ENCODE results near the gene STIP1.
"Not testable (repeated sequence)": the region's sequence is repeated elsewhere in the genome, so short reads cannot be mapped to it uniquely, and the experiment has no call there.

Gene STIP1

DNA sequence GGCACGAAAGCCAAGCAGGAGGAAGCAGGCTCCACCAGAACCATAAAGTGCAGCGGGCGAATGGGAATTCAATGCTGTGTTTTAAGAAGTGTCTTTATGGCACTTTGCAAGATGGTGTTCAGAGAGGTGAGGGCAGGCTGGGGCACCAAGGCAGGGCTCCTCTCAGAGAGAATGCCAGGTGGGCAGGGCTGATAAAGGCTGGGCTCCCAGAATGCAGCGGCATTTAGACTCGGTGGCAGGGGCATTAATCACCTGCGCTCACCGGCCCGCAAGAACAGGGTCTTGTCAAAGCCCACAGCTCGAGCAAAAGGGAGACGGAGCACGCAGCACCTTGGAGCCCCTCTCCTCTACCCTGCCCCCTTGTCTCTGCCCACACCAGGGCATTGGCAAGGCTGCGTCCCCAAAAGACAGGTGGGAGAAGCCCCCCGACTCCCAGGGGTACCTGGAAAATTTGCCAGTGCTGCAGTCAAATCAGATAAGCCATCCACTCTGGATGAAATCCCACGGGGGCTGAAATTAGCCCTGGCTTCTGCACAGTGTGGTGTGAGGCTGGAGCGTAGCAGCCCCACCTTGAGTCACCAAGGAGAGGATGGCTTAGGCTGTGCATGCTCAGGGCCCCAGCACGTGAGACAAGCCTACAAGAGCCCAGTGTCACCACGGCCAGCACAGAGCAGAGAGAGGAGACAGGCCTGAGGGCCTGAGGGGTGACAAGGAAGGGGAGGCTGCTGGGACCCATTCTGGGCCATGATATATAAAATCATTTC, 28.2 kb upstream of the STIP1 start:
- no peak for DNase-seq (ENCODE audit: low spot score)

DNA sequence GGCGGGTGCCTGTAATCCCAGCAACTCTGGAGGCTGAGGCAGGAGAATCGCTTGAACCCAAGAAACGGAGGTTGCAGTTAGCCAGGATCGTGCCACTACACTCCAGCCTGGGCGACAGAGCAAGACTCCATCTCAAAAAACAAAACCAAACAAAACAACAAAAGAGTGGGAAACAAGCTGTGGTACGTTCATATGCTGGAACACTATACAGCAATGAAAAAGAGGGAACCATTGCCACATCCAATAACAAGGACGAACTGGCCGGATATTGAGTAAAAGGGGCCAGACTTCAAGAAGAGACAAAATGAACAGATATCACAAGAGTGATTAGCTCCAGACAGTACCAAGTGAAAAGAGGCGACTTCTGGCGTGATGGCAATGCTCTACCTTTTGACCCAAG, 24.9 kb upstream of the STIP1 start:
- no peak for DNase-seq (ENCODE audit: low spot score)

DNA sequence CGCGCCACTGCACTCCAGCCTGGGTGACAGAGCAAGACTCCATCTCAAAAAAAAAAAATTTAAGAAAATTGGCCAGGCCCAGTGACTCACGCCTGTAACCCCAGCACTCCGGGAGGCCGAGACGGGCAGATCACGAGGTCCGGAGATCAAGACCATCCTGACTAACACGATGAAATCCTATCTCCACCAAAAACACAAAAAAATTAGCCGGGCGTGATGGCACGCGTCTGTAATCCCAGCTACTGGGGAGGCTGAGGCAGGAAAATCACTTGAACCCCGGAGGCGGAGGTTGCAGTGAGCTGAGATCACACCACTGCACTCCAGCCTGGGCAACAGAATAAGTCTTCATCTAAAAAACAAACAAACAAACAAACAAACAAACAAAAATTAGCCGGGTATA, 23.2 kb upstream of the STIP1 start:
- not testable (repeated sequence) for DNase-seq (ENCODE audit: low spot score)

DNA sequence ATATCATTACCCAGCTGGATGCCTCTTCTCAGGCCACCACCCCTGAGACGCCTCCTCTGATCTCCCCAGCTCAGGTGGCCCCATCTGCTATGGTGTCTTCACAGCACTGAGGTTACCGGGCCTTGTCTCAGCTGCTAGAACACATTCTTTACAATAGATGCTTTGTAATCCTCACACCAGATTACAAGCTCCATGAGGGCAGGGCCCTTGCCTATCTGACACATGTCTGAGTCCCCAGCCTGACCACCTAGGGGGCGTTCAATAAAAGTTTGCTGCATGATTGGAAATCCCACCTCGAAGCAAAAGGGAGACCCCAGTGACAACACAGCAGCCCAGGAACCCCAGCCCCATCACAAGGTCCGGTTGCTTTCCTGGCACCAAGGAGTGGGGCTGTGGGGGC, 22.0 kb upstream of the STIP1 start:
- no peak for DNase-seq (ENCODE audit: low spot score)

DNA sequence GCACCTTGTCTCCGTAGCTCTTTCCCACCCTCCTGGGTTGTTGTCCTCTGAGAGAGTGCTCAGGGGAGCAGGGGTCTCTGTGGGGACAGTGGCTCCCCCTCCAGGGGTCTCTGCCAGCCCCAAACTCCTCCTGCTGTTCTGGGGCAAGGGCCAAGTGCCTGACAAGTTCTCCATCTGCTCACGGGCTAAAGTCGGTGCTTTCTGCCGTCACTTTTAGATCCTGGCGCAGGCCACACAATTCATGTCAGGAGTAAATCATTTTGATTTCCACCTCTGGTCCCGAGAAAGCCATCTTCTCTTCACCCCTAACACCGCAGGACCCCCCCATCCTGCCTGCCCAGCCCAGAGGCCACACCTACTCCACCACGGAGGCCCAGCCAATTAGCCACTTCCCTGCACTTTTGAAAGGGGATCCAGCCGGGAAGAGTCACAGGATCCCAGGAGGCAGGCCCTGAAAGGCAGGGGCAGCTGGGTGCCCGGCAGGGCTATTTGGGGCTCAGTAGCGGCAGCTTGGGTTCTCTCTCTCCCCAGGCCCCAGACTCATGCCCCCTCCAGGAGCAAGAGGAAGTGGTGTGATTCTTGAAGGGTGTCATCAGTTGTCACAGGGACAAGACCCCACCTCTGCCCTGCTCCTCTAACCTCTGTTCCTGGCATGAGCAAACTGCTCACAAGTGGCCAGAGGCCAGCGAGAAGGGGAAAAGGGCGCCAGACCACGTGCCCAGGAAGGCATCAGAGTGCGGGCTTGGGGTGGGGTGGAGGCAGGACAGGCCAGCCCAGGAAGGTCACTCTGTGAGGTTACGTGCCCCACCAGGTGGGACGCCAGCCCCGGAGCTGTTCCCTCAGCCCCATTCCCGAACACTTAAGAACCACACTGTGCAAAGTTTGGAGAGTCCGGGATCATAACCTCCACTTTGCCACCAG, 21.3 kb upstream of the STIP1 start:
- no peak for DNase-seq (ENCODE audit: low spot score)

DNA sequence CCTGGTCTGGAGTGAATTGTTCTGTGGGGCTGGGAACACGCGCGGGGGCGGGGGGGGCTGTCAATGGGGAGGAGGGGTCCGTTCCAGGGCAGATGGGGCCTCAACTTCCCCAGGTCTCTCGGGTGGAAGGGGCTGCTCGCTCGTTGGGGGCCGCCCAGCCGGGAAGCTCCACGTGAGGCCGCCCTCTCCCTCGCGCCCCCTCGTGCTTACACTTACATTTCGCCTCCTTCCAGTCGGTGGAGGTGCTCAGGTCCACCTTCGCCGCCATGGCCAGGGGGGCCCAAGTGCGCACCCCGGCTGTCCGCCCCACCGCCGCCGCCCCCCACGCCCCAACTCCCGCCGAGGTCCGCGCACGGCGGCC, 20.5 kb upstream of the STIP1 start:
- peak; percentile 17 for DNase-seq (ENCODE audit: low spot score)

DNA sequence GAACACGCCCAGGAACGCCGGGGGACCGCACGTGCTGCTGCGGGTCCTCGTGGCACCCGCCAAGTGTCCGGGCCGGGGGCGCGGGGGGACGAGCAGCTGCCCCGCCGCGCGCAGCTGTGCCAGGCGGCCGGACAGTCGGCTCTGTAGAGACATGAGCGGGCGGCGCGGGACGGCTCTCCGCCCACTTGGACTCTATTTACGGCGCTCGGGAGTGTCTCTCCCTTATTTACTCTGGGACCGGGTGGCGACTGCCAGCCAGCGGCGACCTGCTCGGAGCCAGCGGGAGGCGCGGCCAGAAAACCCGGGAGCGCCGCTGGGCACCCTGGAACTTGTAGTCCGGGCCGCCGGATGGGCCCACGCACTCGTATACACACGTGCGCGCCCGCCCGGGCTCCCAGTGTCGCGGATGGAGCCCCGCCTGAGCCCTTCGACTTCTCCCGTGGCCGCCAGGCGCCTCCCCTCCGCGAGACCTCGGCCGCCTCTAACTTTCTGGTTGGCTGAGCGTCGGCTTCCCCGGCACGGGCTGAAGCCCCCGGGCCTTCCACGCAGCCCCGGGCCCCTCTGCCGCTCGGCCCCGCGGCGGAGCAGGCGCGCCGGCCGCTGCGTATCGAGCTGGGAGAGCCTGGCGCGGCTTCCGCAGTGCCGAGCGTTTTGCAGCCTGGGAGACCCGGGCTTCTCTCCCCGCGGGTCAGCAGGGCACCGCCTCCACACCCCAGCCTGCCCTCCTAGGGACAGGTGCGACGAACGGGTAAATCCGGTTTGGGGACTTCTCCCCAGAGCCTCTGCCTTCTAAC, 19.9 kb upstream of the STIP1 start, which contains the start of gene MACROD1:
MACROD1 (minus strand) TSS at position 272 of the 794 bp plus-strand sequence; CDS start at position 153, 119 bp downstream.
- peak; percentile 84 for DNase-seq (ENCODE audit: low spot score)

DNA sequence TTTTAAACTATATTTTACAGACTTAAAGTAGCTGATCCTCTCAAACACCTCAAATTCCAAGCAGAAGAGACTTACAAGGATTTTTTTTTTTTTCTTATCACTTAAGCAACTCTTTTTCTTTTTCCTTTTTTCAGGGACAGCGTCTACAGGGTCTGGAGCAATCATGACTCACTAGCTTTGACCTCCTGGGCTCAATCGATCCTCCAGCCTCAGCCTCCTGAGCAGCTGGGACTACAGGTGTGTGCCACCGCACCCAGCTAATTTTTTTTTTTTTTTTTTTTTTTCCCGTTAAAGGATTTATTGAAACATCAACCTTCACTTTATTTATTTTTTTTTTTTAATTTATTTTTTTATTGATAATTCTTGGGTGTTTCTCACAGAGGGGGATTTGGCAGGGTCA, 15.6 kb upstream of the STIP1 start:
- no peak for DNase-seq (ENCODE audit: low spot score)

DNA sequence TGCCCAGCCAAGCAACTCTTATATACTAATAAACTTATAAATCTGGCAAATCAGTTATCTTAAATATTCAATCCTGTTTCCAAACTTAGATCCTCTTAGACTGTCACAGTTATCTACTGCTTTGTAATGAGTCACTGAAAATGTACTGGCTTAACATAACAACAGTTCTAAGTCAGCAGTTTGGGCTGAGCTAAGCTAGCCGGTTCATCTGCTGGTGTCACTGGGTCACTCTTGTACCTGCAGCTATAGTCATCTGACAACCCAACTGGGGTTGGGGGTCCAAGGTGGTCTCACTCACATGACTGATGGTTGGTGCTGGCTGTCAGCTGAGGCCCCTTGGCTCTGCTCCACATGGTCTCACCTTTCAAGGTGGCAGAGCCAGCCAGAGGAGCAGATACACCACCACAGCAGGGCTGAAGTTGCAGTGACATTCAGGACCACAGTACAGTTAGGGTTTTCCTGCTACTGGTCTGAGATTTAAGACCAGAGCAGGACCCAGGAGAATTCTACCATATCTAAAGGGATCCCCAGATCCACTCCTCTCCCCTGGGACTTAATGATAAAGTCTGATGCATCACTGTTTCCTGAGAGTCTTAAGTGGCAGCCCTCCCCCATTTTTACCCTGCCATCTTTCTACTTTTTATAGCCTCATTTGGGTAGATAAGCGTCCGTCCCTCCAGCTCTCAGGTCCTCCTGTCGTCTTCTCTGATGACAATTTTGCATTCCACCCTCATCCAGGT, 12.2 kb upstream of the STIP1 start:
- no peak for DNase-seq (ENCODE audit: low spot score)

DNA sequence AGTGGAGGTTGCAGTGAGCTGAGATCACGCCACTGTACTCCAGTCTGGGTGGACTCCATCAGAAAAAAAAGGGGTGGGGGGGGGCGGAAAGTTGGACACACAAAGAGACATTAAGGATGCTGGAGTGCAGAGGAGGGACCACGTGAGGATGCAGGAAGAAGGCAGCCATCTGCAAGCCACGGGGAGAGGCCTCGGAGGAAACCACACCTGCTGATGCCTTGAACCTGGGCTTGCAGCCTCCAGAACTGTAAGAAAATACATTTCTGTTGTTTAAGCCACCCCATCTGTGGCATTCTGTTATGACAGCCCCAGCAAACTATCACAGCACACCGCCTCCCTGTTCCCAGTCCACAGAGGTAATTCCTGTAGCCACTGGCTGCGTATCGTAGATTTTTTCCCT, 9.2 kb upstream of the STIP1 start:
- no peak for DNase-seq (ENCODE audit: low spot score)

DNA sequence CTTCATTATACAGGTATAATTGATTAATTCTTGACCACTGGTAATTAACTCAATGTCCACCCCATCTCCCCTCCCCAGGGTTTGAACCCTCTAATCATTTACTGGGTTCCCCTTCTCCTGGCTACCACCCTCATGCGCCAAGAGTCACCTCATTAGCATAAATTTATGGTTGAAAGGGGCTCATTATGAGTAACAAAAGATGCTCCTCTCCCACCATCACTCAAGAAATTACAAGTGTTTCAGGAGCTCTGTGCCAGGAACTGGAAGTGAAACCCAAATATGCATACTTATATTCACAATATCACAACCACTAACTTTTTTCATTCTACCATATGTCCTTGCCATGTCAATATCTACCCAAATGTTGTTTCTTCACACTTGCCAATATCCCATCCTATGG, 7.8 kb upstream of the STIP1 start:
- peak; percentile 35 for DNase-seq (ENCODE audit: low spot score)

DNA sequence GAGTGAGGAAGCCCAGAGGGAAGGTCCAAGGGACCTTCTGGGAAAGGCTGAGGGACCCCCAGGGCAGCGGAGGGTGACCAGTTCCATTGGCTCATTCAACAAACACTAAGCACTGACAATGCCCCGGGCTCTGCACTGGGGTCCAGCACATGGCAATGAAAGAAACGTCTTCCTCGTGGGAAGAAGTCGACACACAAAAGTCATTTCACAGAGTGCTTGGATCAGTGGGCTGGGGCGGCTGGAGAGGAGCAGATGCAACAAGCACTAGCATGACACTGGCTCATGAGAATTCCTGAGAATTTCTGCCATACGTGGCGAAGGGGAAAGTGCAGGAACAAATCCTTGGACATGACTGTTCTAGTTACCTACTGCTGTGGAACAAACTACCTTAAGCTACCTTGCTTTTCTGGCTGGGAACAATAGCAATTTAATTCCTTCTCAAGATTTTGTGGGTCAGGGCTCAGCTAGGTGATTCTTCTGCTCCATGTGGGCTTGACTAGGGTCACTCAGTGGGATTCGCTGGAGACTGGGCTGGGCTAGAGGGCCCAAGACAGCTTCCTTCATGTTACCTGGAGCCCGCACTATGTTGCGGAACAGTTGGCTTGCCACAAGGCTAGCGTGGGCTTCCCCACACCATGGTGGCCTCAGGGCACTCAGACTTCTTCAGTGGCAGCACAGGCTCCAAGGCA, 6.9 kb upstream of the STIP1 start:
- DNase-seq (ENCODE audit: low spot score): no peak

DNA sequence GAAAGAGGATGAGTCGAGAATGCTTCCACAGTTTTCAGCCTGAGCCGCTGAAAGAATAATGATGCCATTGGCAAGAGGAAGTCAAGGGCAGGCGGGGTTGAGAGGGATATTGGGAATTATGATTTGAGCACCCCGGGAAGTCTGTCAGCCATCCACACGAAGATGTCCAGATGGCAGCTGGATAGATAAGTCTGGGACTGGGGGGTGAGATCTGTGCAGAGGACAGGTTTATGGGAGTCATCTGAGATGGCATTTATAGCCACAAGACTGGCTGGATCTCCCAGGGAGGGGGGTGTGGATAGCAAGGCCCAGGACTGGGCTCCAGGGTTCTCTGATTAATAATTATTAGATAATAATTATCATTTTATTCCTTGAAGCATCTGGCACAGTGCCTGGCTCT, 5.1 kb upstream of the STIP1 start:
- DNase-seq (ENCODE audit: low spot score): no peak

DNA sequence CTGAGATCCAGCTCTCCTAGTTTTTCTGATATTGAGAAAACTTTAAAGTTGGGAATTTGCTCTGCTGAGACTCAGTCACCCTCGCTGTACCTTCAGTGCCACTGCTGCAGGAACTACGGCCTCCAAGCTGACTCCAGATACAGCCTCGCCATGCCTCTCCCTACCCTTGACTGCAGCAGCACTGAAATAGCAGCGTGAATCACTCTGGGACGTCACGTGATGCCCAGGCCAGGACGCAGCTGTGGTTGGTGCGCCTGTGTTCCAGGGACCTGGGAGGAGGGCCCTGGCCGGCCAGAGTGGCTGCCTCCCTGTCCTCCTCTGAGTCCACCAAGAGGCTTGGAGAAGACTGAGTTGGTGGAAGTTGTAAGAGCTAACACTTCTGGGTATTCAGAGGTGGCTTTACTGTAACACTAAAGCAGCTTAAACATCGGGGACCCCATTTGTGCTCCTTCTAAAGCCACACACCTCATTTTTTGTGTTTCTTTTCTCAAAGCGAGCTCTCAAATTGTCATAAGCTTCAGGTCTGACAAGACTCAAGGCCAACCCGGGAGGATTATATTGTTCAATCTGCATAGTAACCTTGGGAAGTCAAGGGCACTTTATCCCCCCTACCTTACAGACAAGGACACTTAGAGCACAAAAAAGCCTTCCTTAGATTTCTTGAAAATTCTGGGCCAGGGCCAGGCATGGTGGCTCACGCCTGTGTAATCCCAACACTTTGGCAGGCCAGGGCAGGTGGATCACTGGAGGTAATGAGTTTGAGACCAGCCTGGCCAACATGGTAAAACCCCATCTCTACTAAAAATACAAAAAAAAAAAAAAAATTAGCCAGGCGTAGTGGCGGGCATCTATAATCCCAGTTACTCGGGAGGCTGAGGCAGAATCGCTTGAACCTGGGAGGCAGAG, 4.2 kb upstream of the STIP1 start:
- peak; percentile 49 for DNase-seq (ENCODE audit: low spot score)

DNA sequence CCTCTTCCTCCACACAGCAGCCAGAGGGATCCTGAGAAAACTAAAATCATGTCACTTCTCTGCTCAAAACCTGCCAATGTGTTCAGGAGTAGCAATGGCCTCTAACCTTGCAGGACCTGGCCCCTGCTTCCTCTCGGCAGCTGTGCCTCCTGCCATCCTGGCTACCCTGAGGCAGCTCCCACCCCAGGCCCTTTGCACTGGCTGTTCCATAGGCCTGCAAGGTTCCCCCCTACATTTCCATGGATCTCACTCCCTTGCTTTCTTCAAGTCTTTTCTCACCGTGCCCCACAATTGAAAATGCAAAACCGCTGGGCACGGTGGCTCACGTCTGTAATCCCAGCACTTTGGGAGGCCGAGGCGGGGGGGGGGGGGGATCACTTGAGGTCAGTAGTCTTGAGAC, 2.1 kb upstream of the STIP1 start:
- no peak for DNase-seq (ENCODE audit: low spot score)

DNA sequence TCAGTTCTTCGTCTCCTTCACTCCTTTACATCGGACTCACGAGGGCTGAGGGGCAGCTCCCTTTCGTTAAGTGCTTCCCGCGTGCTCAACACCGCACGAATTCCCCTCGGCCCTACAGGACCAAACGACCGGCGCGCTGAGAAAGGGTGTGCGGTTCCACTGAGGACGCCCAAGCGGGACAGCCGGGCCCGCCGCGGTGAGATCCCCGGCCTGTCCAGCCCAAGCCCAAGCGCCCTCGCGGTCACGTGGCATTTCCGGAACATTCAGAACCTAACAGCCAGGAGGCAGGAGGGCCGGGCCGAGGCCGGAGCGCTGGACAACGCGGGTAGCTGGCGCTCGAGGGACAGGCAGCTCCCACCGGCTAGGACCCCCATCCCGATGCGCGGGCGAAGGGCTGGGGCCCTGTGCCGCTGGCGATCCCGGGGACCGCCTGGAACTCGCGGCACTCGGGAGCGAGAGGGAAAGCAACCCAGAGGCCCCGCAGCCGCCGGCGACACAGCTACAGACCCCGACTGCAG, 737 bp upstream of the STIP1 start:
- no peak for DNase-seq (ENCODE audit: low spot score)

DNA sequence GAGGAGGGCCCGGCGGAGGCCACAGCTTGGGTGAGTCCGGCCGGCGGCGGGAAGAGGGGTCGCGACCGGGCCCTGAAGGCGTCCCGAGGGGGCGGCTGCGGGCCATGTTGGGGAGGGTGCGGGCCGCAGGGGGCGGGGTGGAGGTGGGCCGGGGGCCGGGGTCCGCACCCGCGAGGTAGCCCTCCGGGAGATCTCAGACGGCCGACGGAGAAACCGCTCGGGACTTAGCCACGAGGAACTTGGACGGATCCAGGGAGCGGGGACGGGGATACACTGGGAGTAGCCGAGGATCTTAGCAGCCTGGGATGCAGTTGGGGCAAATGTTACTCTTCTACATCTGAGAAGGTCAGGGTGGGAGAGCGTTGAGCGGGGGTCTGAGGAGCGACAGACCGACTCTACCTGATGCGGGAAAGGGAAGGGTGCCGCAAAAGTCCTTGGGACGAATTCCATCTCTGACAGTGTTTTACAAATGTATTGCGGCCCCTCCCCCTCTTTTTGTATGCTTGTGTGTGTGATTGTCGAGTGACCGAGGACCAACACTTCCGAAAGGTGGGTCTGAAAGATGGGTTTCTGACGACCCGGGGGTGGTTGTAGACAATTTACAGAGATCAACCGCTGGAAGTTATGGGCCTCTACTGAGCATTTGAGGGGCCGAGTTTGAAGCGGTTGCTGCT, 658 bp downstream of the STIP1 start:
- peak; percentile 51 for DNase-seq (ENCODE audit: low spot score)

DNA sequence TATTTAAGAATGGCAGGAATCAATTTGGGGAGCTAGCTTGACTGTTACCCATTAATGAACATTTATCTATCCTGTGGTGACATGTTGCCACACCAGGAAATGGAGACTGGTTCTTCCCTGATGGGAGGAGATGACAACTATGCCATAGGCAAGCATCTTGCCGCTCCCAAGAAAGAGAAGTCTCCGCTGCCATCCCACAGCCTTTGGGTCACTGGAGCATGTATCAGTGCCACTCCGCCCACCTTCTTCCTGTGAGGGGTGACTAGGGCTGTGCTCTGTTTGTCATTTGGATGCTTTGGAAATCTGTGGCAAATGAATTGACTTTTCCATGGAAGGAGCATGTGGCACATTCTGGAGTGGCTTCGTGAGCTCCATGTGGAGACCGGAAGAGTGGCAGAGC, 6.5 kb downstream of the STIP1 start:
- DNase-seq (ENCODE audit: low spot score): no peak

DNA sequence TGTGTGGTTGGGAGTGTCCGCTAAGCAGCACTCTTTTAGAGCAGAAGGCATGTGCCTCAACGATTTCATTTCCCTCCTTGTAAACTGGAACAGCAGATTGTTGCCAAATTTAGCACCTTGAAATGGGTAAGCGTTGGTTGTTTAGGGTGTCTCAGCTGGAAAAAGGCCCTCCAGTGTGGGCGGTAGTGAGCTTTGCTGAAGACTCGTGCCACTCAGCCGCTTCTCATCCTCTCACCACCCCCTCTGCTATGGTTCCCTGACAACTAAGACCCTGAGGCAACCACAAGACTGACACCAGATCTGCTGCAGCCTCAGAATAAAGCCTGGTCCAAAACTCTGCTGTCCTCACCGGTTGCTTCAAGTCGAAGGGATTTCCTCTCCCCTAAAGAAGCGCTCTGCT, 10.7 kb downstream of the STIP1 start:
- no peak for DNase-seq (ENCODE audit: low spot score)
